ENCODE data around the gene FIP1L1.

The FIP1L1 gene

DNA sequence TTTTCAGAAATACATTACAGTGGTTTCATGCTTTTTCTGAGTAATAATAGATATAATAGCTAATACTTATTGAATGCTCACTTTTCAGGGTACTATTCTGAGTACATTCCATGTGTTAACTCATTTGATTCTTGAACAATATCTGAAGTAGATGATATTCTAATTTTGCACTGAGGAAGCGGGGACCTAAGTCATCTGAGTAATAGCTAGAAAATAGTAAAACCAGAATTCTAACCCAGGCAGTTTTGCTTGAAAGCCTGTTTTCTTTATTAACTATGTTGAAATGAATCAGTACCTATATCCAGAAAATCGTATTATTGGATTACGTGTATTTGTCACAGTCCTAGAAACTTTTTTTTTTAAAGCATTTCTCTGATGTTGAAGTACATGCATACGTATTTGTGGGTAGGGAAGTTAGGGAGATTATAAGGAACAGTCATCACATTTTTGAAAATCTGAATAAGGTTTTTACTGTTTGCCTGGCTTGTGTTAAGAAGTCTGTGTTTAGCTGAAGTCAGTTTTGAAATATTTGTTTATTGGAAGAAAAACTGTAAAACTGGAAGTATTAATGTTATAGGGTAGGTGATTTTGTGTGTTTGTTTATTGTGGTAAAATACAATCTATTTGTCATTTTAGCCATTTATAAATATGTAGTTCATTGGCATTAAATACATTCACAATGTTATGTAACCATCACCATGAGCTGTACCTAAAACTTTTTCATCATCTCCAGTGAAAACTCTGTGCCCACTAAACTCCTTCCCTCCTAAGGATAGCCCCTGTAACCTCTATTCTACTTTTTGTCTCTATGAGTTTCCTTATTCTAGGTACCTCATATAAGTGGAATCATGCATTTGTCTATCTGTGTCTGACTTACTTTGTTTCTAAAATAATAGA lies 55.3 kb downstream of the FIP1L1 start:
- DNase-seq (ENCODE audit: low read depth): no peak
- no peak overlapping the region for H3K4me3 ChIP-seq (ENCODE audit: low read length)
- TF ChIP-seq, protein P1, sequence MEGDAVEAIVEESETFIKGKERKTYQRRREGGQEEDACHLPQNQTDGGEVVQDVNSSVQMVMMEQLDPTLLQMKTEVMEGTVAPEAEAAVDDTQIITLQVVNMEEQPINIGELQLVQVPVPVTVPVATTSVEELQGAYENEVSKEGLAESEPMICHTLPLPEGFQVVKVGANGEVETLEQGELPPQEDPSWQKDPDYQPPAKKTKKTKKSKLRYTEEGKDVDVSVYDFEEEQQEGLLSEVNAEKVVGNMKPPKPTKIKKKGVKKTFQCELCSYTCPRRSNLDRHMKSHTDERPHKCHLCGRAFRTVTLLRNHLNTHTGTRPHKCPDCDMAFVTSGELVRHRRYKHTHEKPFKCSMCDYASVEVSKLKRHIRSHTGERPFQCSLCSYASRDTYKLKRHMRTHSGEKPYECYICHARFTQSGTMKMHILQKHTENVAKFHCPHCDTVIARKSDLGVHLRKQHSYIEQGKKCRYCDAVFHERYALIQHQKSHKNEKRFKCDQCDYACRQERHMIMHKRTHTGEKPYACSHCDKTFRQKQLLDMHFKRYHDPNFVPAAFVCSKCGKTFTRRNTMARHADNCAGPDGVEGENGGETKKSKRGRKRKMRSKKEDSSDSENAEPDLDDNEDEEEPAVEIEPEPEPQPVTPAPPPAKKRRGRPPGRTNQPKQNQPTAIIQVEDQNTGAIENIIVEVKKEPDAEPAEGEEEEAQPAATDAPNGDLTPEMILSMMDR (IDR thresholded peaks at IDR 0.05; ENCODE audit: insufficient read depth, low read depth, low read length, missing control alignments): no peak

DNA sequence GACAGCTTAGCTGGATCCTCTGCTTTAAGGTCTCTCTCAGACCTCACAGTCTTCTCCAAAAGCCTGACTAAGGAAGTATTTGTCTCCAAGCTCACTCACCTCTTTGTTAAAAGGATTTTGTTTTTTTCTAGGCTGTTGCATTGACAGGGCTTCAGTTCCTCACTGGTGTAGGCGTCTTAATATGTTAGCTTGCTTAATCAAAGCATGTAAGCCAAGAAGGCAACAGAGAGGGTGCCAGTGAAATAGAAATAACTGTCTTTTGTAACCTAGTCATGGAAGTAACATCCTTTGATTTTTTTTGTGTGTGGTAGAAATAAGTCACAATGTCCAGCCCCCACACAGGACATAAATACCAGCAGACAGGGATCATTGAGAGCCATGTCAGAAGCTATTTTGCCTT lies 58.8 kb downstream of the FIP1L1 start:
- TF ChIP-seq, protein P1 (IDR thresholded peaks at IDR 0.05; ENCODE audit: insufficient read depth, low read depth, low read length, missing control alignments): no peak
- DNase-seq (ENCODE audit: low read depth): no peak
- no peak overlapping the region for H3K4me3 ChIP-seq (ENCODE audit: low read length)

DNA sequence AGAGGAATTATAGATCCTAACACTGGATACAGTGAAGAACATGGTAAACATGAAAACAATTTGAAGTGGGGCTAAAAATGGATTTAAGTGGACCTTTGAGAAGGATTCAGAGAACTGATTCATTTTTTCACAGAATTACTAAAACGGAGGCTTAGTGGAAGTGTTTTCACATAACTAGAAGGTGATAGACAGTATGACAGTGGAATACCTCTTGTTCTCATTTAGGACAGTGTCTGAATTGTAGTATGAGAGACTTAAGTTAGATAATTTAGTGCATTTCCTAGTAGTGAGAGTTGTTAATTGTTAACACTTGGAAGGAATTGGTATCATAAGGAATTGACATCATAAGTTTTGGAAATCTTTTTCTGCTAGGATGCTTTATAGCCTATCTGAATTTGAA lies 64.1 kb downstream of the FIP1L1 start:
- no peak for DNase-seq (ENCODE audit: low read depth)
- TF ChIP-seq, protein P1 (IDR thresholded peaks at IDR 0.05; ENCODE audit: insufficient read depth, low read depth, low read length, missing control alignments): no peak
- no peak overlapping the region for H3K4me3 ChIP-seq (ENCODE audit: low read length)

DNA sequence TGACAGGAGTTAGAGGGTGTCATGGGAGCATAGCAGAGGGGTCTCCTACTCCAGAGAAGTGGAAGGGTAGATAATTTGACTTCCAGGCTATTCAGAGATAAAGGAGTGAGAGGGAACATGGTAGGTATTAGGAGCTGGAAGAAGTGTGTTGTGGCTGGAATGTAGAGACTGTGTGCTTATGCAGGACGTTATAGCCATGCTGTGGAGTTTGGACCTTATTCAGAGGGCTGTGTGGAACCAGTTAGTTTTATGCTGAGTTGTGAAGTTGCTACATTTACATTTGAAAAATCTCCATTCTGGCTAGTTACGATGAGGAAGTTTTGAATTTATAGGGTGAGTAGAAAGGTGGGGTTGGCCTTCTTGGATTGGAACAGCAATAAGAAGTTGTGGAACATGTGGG lies 67.5 kb downstream of the FIP1L1 start:
- TF ChIP-seq, protein P1 (IDR thresholded peaks at IDR 0.05; ENCODE audit: insufficient read depth, low read depth, low read length, missing control alignments): no peak

DNA sequence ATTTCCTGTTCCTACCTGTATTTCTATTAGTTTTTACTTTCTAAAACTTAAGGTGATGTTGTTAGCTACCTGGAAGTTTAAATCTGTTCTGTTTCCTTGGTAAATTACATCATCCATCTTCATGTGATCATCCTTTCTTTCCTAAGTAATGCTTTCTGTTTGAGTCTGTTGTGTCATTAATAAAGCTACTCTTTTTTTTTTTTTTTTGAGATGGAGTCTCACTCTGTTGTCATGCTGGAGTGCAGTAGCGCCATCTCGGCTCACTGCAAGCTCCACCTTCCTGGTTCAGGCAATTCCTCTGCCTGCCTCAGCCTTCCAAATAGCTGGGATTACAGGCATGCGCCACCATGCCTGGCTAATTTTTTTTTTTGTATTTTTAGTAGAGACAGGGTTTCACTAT lies 73.3 kb downstream of the FIP1L1 start:
- TF ChIP-seq, protein P1 (IDR thresholded peaks at IDR 0.05; ENCODE audit: insufficient read depth, low read depth, low read length, missing control alignments): no peak
- H3K4me3 ChIP-seq (ENCODE audit: low read length): no peak overlapping the region
- peak; percentile 23 for DNase-seq (ENCODE audit: low read depth)

More for the DNA sequence above, 67.5 kb downstream of the FIP1L1 start:
- DNase-seq (ENCODE audit: low read depth): no peak
- H3K4me3 ChIP-seq (ENCODE audit: low read length): no peak overlapping the region

DNA sequence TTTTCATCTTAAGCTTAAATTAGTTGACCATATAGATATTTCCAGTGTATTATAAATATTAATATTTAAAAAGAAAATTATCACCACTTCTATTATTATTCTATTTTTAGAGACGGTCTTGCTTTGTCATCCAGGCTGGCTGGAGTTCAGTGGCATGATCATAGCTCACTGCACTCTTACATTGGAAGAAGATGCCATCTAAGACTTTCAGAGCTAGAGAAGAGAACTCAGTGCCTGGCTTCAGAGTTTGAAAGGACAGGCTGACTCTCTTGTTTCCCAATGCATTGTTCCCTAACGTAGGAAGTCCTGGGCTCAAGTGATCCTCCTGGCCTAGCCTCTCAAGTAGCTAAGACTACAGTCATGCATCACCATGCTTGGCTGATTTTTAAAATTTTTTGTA lies 75.9 kb downstream of the FIP1L1 start:
- H3K4me3 ChIP-seq (ENCODE audit: low read length): no peak overlapping the region
- DNase-seq (ENCODE audit: low read depth): no peak
- TF ChIP-seq, protein P1 (IDR thresholded peaks at IDR 0.05; ENCODE audit: insufficient read depth, low read depth, low read length, missing control alignments): no peak

DNA sequence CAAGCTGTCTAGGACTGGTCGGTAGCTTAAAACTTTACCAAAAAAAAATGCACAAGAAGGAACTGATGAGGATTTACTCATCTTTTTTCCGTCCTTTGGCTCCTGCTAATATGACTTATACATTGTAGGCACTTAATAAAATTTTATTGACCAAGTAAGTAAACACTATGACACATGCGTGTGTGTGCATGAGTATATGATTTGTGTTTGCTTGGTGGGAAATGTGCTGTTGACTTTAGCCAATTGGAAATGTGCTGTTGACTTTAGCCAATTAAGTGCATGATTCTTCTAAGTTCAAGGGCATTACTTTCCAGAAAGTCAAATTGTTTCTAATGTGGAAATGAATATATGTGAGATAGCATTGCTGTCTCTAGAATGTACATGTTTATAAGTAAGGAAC lies 78.3 kb downstream of the FIP1L1 start:
- no peak for DNase-seq (ENCODE audit: low read depth)
- TF ChIP-seq, protein P1 (IDR thresholded peaks at IDR 0.05; ENCODE audit: insufficient read depth, low read depth, low read length, missing control alignments): no peak

More for the DNA sequence above, 78.3 kb downstream of the FIP1L1 start:
- no peak overlapping the region for H3K4me3 ChIP-seq (ENCODE audit: low read length)
